SK-N-MC (cell line): Measurements from ENCODE around the gene MYO1F.

Experiments
- EZH2 ChIP-seq: fragments of 200-600 bp; sonication (generic); IDR thresholded peaks from one replicate; pipeline ENCODE4 v1.6.1; 2017; ENCODE audit warnings: antibody characterized with exemption
- FOXP2 ChIP-seq: optimal IDR thresholded peaks from 2 replicates; pipeline ENCODE3; 2011; ENCODE audit warnings: mild to moderate bottlenecking, moderate library complexity; ENCODE audit not compliant: insufficient read depth; ENCODE audit errors: extremely low read length, control extremely low read depth
- POLR2AphosphoS5 ChIP-seq: IDR thresholded peaks from 2 replicates; pipeline ENCODE4 v1.6.1; 2012; ENCODE audit warnings: mild to moderate bottlenecking, low read depth, low read length, borderline replicate concordance

GRCh38 chr19:8571006-8571411 is 6.2 kb downstream of the MYO1F start:
- TF ChIP-seq EZH2 (no peak), POLR2AphosphoS5 (no peak), FOXP2 (no peak)
